ENCODE measurements around the gene RAPGEF2.
"Not testable (repeated sequence)": the region's sequence is repeated elsewhere in the genome, so short reads cannot be mapped to it uniquely, and the experiment has no call there.

The RAPGEF2 gene

DNA sequence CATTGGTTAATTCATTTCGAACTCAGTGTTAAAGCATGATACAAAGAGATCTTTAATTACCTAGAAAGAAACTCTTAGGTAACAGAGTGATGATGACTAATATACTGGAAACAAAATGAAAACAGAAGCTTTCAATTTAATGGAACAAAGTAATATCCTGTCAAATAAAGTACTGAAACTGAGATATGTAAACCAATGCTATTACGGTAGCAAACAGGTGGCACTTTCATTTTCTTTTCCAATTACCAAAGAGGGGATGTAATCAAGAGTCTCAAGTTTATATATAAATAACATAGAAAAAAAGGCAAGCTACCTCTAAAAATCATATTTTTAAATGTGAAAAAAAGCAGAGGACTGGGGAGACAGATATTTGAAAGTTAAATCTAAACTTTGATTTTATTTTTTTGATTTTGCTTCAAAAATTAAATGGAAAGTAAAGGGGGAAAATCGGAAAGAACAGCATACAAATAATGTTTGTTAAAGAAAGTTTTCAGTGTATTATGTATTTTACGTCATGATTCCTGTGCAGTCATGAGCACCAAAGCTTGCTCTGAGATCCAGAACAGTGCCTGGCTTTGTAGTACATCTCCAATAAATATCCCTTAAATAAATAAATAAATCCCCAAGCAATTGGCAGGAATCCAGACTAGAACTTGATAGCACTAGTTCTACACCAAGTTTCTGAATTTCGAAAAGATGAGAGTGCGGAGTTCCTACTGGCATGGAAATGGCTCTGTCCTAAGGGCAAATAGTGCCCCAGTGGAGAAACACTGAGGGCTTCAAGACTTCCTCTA is 25.0 kb upstream of the RAPGEF2 start:
- Histone ChIP-seq H3K4me3 (ENCODE audit: low read depth, low read length) (no peak overlapping the region), H3K27me3 (ENCODE audit: insufficient read depth, low read depth, severe bottlenecking) (no peaks in the 10 kb centered on the region), H3K9me3 (ENCODE audit: severe bottlenecking) (no peaks in the 10 kb centered on the region), H3K36me3 (no peaks in the 10 kb centered on the region), H3K27ac (no peak overlapping the region)
- DNase-seq = no peak
- TF ChIP-seq CTCF (IDR thresholded peaks at IDR 0.05; ENCODE audit: low read depth, low read length) = no peak

GRCh38 chr4:159079074-159079473 is 23.8 kb upstream of the RAPGEF2 start:
- Histone ChIP-seq H3K27me3 (ENCODE audit: insufficient read depth, low read depth, severe bottlenecking) (no peaks in the 10 kb centered on the region), H3K36me3 (no peaks in the 10 kb centered on the region), H3K27ac (no peak overlapping the region), H3K9me3 (ENCODE audit: severe bottlenecking) (no peaks in the 10 kb centered on the region), H3K4me3 (ENCODE audit: low read depth, low read length) (no peak overlapping the region)
- no peak for DNase-seq
- TF ChIP-seq CTCF (IDR thresholded peaks at IDR 0.05; ENCODE audit: low read depth, low read length) = no peak

DNA sequence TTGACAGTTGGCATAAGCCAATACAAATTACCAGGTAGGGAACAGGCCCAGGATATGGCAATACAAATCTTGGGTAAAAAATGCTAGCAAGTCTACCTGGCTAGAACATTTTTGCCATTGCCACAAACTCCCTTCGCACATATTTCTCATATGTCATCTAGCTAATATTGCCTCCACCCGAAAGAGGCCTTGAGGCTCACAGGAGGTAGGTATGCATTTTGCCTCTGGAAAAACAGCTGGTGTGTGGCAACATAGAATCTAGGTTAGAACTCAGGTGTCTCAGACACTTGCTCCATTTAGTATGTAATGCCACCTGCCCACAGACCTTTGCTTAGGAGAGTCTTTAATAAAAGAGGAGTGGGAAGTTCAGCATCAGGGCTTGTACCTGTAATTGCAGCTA is 16.3 kb upstream of the RAPGEF2 start:
- Histone ChIP-seq H3K27ac (no peak overlapping the region), H3K36me3 (no peaks in the 10 kb centered on the region), H3K27me3 (ENCODE audit: insufficient read depth, low read depth, severe bottlenecking) (no peaks in the 10 kb centered on the region), H3K9me3 (ENCODE audit: severe bottlenecking) (no peaks in the 10 kb centered on the region), H3K4me3 (ENCODE audit: low read depth, low read length) (no peak overlapping the region)
- no peak for TF ChIP-seq CTCF (IDR thresholded peaks at IDR 0.05; ENCODE audit: low read depth, low read length)
- no peak for DNase-seq

DNA sequence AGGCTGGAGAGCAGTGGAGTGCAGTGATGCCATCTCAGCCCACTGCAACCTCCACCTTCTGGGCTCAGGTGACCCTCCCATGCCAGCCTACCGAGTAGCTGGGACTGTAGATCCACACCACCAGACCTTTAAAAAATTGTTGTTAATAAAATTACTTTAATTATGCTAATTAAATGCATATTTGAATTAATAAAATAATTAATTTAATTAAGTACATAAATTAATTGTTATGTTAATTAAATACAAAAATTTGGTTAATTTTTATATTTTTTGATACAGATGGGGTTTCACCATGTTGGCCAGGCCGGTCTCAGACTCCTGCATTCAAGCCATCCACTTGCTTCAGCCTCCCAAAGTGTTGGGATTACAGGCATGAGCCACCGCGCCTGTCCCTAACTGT is 12.6 kb upstream of the RAPGEF2 start:
- H3K36me3 ChIP-seq = no peaks in the 10 kb centered on the region
- DNase-seq = no peak
- H3K9me3 ChIP-seq (ENCODE audit: severe bottlenecking) = no peaks in the 10 kb centered on the region
- H3K27ac ChIP-seq = no peak overlapping the region
- no peaks in the 10 kb centered on the region for H3K27me3 ChIP-seq (ENCODE audit: insufficient read depth, low read depth, severe bottlenecking)
- no peak for TF ChIP-seq CTCF (IDR thresholded peaks at IDR 0.05; ENCODE audit: low read depth, low read length)
- H3K4me3 ChIP-seq (ENCODE audit: low read depth, low read length) = no peak overlapping the region

GRCh38 chr4:159094156-159094555 is 8.7 kb upstream of the RAPGEF2 start:
- not testable (repeated sequence) for H3K36me3 ChIP-seq; DNase-seq; H3K9me3 ChIP-seq (ENCODE audit: severe bottlenecking); H3K27me3 ChIP-seq (ENCODE audit: insufficient read depth, low read depth, severe bottlenecking); H3K27ac ChIP-seq; H3K4me3 ChIP-seq (ENCODE audit: low read depth, low read length)

DNA sequence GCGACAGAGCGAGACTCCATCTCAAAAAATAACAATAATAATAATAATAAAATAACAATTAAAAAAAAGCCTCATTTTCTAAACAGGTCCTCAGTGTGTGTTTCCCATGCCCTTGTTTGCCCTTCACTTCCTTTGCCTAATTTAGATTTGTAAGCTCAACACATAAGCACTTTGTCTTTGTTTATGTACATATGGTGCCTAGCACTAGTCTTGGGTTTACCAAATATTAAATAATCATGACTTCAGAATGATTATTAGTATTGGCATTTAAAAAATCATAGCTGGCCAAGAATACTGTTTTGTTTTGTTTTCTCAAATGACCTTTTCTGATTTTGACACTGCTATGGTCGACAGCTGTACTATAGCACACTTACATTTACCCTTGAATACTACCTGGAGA is 6.4 kb upstream of the RAPGEF2 start:
- Histone ChIP-seq H3K27ac (no peak overlapping the region), H3K27me3 (ENCODE audit: insufficient read depth, low read depth, severe bottlenecking) (no peaks in the 10 kb centered on the region), H3K4me3 (ENCODE audit: low read depth, low read length) (no peak overlapping the region), H3K36me3 (no peaks in the 10 kb centered on the region), H3K9me3 (ENCODE audit: severe bottlenecking) (no peaks in the 10 kb centered on the region)
- no peak for DNase-seq
- TF ChIP-seq CTCF (IDR thresholded peaks at IDR 0.05; ENCODE audit: low read depth, low read length) = no peak

Measured in WERI-Rb-1 (cell line).